ENCODE data around the gene TENM3.
"Not testable (repeated sequence)": the region's sequence is repeated elsewhere in the genome, so short reads cannot be mapped to it uniquely, and the experiment has no call there.

The TENM3 gene

GRCh38 chr4:182237010-182237409 lies 6.2 kb upstream of the TENM3 start:
- H3K36me3 Mint-ChIP-seq, DNase-seq, CTCF ChIA-PET, H3K9me3 Mint-ChIP-seq, H3K27ac Mint-ChIP-seq, H3K4me3 Mint-ChIP-seq, H3K27me3 Mint-ChIP-seq, H3K4me1 Mint-ChIP-seq: not testable (repeated sequence)

GRCh38 chr4:182238355-182238931 lies 4.8 kb upstream of the TENM3 start:
- Mint-ChIP-seq H3K36me3 (no peaks in the 10 kb centered on the region), H3K27me3 (no peaks in the 10 kb centered on the region), H3K27ac (no peak overlapping the region), H3K4me3 (no peak overlapping the region), H3K9me3 (peaks cover 8% of the 10 kb centered on the region), H3K4me1 (no peaks in the 10 kb centered on the region)
- DNase-seq: no peak
- CTCF ChIA-PET: no interaction called here

GRCh38 chr4:182240161-182241130 lies 2.8 kb upstream of the TENM3 start:
- H3K27ac Mint-ChIP-seq: no peak overlapping the region
- H3K9me3 Mint-ChIP-seq: peaks cover 9% of the 10 kb centered on the region
- no peak for DNase-seq
- no peaks in the 10 kb centered on the region for H3K27me3 Mint-ChIP-seq
- H3K4me1 Mint-ChIP-seq: no peaks in the 10 kb centered on the region
- H3K4me3 Mint-ChIP-seq: no peak overlapping the region
- no peaks in the 10 kb centered on the region for H3K36me3 Mint-ChIP-seq
- CTCF ChIA-PET: no interaction called here

GRCh38 chr4:182242260-182242659 lies 942 bp upstream of the TENM3 start:
- DNase-seq, H3K4me1 Mint-ChIP-seq, H3K36me3 Mint-ChIP-seq, H3K27ac Mint-ChIP-seq, H3K27me3 Mint-ChIP-seq, H3K4me3 Mint-ChIP-seq, CTCF ChIA-PET: not testable (repeated sequence)
- H3K9me3 Mint-ChIP-seq: peaks cover 14% of the 10 kb centered on the region

GRCh38 chr4:182242787-182243186 lies 415 bp upstream of the TENM3 start:
- H3K4me3 Mint-ChIP-seq: no peak overlapping the region
- CTCF ChIA-PET: no interaction called here
- peaks cover 14% of the 10 kb centered on the region for H3K9me3 Mint-ChIP-seq
- no peaks in the 10 kb centered on the region for H3K4me1 Mint-ChIP-seq
- no peak for DNase-seq
- H3K27ac Mint-ChIP-seq: no peak overlapping the region
- no peaks in the 10 kb centered on the region for H3K36me3 Mint-ChIP-seq
- no peaks in the 10 kb centered on the region for H3K27me3 Mint-ChIP-seq

- H3K36me3 Mint-ChIP-seq: no peaks in the 10 kb centered on the region
- H3K27me3 Mint-ChIP-seq: no peaks in the 10 kb centered on the region
- CTCF ChIA-PET: no interaction called here
- no peak for DNase-seq
- H3K9me3 Mint-ChIP-seq: peaks cover 14% of the 10 kb centered on the region
- no peak overlapping the region for H3K4me3 Mint-ChIP-seq
- no peak overlapping the region for H3K27ac Mint-ChIP-seq
- H3K4me1 Mint-ChIP-seq: no peaks in the 10 kb centered on the region
Observed at GRCh38 chr4:182245041-182245440, 1.8 kb downstream of the TENM3 start.

GRCh38 chr4:182245541-182246215 lies 2.5 kb downstream of the TENM3 start:
- H3K4me1 Mint-ChIP-seq: no peaks in the 10 kb centered on the region
- H3K36me3 Mint-ChIP-seq: no peaks in the 10 kb centered on the region
- DNase-seq: no peak
- H3K9me3 Mint-ChIP-seq: peaks cover 14% of the 10 kb centered on the region
- H3K4me3 Mint-ChIP-seq: no peak overlapping the region
- CTCF ChIA-PET: no interaction called here
- H3K27me3 Mint-ChIP-seq: no peaks in the 10 kb centered on the region
- no peak overlapping the region for H3K27ac Mint-ChIP-seq

- no peaks in the 10 kb centered on the region for H3K36me3 Mint-ChIP-seq
- DNase-seq: no peak
- peaks cover 14% of the 10 kb centered on the region for H3K9me3 Mint-ChIP-seq
- CTCF ChIA-PET: no interaction called here
- H3K4me1 Mint-ChIP-seq: no peaks in the 10 kb centered on the region
- no peak overlapping the region for H3K27ac Mint-ChIP-seq
- no peak overlapping the region for H3K4me3 Mint-ChIP-seq
- no peaks in the 10 kb centered on the region for H3K27me3 Mint-ChIP-seq
Observed at GRCh38 chr4:182246401-182247205, 3.4 kb downstream of the TENM3 start.

- Mint-ChIP-seq H3K4me1 (no peaks in the 10 kb centered on the region), H3K36me3 (no peaks in the 10 kb centered on the region), H3K9me3 (peaks cover 10% of the 10 kb centered on the region), H3K27me3 (no peaks in the 10 kb centered on the region), H3K4me3 (no peak overlapping the region), H3K27ac (no peak overlapping the region)
- CTCF ChIA-PET: no interaction called here
- no peak for DNase-seq
Observed at GRCh38 chr4:182248295-182248694, 5.1 kb downstream of the TENM3 start.

GRCh38 chr4:182250446-182250845 lies 7.2 kb downstream of the TENM3 start:
- H3K27me3 Mint-ChIP-seq: no peaks in the 10 kb centered on the region
- DNase-seq: no peak
- no peaks in the 10 kb centered on the region for H3K36me3 Mint-ChIP-seq
- peaks cover 8% of the 10 kb centered on the region for H3K9me3 Mint-ChIP-seq
- no peak overlapping the region for H3K27ac Mint-ChIP-seq
- H3K4me3 Mint-ChIP-seq: no peak overlapping the region
- H3K4me1 Mint-ChIP-seq: no peaks in the 10 kb centered on the region
- CTCF ChIA-PET: no interaction called here

- Mint-ChIP-seq H3K4me1 (no peaks in the 10 kb centered on the region), H3K27me3 (no peaks in the 10 kb centered on the region), H3K27ac (no peak overlapping the region), H3K9me3 (peaks cover 8% of the 10 kb centered on the region), H3K36me3 (no peaks in the 10 kb centered on the region), H3K4me3 (no peak overlapping the region)
- CTCF ChIA-PET: no interaction called here
- DNase-seq: no peak
Observed at GRCh38 chr4:182251116-182251515, 7.9 kb downstream of the TENM3 start.

- H3K4me3 Mint-ChIP-seq: no peak overlapping the region
- CTCF ChIA-PET: no interaction called here
- H3K27ac Mint-ChIP-seq: no peak overlapping the region
- H3K9me3 Mint-ChIP-seq: peaks cover under 1% of the 10 kb centered on the region
- H3K36me3 Mint-ChIP-seq: no peaks in the 10 kb centered on the region
- DNase-seq: no peak
- H3K4me1 Mint-ChIP-seq: no peaks in the 10 kb centered on the region
- no peaks in the 10 kb centered on the region for H3K27me3 Mint-ChIP-seq
Observed at GRCh38 chr4:182252220-182252619, 9.0 kb downstream of the TENM3 start.

GRCh38 chr4:182254026-182254780 lies 11.0 kb downstream of the TENM3 start:
- CTCF ChIA-PET: no interaction called here
- no peaks in the 10 kb centered on the region for H3K36me3 Mint-ChIP-seq
- no peak overlapping the region for H3K4me3 Mint-ChIP-seq
- H3K27ac Mint-ChIP-seq: no peak overlapping the region
- no peaks in the 10 kb centered on the region for H3K27me3 Mint-ChIP-seq
- no peak for DNase-seq
- H3K9me3 Mint-ChIP-seq: peaks cover 5% of the 10 kb centered on the region
- H3K4me1 Mint-ChIP-seq: no peaks in the 10 kb centered on the region
